Left lung (tissue), 10 donors: ENCODE measurements around the gene PIGV. TPM values are rescaled to one million over a fixed set of nuclear protein-coding genes. Genes with fewer than 3 reads are reported as not detected.

Experiments
- ATAC-seq: fragments of 200-7000 bp; cut with Tn5 transposase; one replicate; pipeline ENCODE4 v1.9.1; 2020; ENCODE audit warnings: moderate library complexity
- DNase-seq, 4 donors: peaks; one replicate each; pipeline ENCODE4 v3.0.0-alpha.2; 2013 to 2020
- H3K27ac ChIP-seq, 2 donors: fragments of 200-600 bp; sonication (generic) in 1 of 2; one replicate each; pipeline versions ENCODE4 v1.5.0 to v1.8.0; 2020 to 2021
- H3K27me3 ChIP-seq, 2 donors: fragments of 200-600 bp; sonication (generic) in 1 of 2; one replicate each; pipeline versions ENCODE4 v1.5.0 to v1.8.0; 2020 to 2021
- H3K36me3 ChIP-seq, 2 donors: fragments of 200-600 bp; sonication (generic) in 1 of 2; one replicate each; pipeline versions ENCODE4 v1.5.0 to v1.8.0; 2020 to 2021
- H3K4me1 ChIP-seq, 2 donors: fragments of 200-600 bp; one replicate each; pipeline ENCODE4 v1.8.0; 2021
- H3K4me3 ChIP-seq, 2 donors: fragments of 200-600 bp; sonication (generic) in 1 of 2; one replicate each; pipeline versions ENCODE4 v1.5.0 to v1.8.0; 2020 to 2021; ENCODE audit warnings: mild to moderate bottlenecking in 1 of 2
- H3K9me3 ChIP-seq, 2 donors: fragments of 200-600 bp; sonication (generic) in 1 of 2; one replicate each; pipeline versions ENCODE4 v1.5.0 to v1.8.0; 2020 to 2021
- intact Hi-C, 2 donors: fragments of 100-400 bp; cut with DNase I; formaldehyde crosslinking; loops; one replicate each; pipeline versions ENCODE4 v1.11.2 to v1.14.2; 2022
- polyA plus RNA-seq, 6 donors: library from polyadenylated mRNA; unstranded; fragments of 120-200 nt; gene quantifications; one replicate each; pipeline ENCODE4 v1.2.1, GENCODE V29; 2013; ENCODE audit not compliant: insufficient read length in 6 of 6
- total RNA-seq, 2 donors: library from RNA; stranded (reverse); fragmentation: NEBNext Ultra II Directional; extraction: Animal tissue kit (Norgen Biotek cat#: 25700); gene quantifications; one replicate each; pipeline ENCODE4 v1.2.1, GENCODE V29; 2021
- TF ChIP-seq, protein P1 (sequence below), 2 donors: fragments of 200-600 bp; sonication (generic) in 1 of 2; IDR thresholded peaks; one replicate each; pipeline versions ENCODE4 v1.5.0 to v1.8.0; 2021; ENCODE audit warnings: antibody characterized with exemption in 2 of 2
- donor health status: DM: no; HTN: yes; CAD: no.
- donor health status: DM: no; HTN: no; CAD: no.

PIGV gene
- total and polyA plus RNA-seq, 8 donors = 14.5 to 18.0 (median 16.0) TPM

GRCh38 chr1:26771643-26772321 is 16.0 kb upstream of the PIGV start:
- Histone ChIP-seq H3K27ac (peak overlapping the region; percentile 4 to 26), H3K9me3 (no peaks in the 10 kb centered on the region), H3K4me3 (no peak overlapping the region), H3K4me1 (peaks cover 20 to 32% of the 10 kb centered on the region in 2 donors), H3K27me3 (no peaks in the 10 kb centered on the region), H3K36me3 (peaks cover 3 to 100% of the 10 kb centered on the region in 2 donors)
- TF ChIP-seq, protein P1, sequence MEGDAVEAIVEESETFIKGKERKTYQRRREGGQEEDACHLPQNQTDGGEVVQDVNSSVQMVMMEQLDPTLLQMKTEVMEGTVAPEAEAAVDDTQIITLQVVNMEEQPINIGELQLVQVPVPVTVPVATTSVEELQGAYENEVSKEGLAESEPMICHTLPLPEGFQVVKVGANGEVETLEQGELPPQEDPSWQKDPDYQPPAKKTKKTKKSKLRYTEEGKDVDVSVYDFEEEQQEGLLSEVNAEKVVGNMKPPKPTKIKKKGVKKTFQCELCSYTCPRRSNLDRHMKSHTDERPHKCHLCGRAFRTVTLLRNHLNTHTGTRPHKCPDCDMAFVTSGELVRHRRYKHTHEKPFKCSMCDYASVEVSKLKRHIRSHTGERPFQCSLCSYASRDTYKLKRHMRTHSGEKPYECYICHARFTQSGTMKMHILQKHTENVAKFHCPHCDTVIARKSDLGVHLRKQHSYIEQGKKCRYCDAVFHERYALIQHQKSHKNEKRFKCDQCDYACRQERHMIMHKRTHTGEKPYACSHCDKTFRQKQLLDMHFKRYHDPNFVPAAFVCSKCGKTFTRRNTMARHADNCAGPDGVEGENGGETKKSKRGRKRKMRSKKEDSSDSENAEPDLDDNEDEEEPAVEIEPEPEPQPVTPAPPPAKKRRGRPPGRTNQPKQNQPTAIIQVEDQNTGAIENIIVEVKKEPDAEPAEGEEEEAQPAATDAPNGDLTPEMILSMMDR (IDR thresholded peaks at IDR 0.05) = no peak
- ATAC-seq (peak; percentile 82), DNase-seq (peak in 1 of 4 donors; percentile 68)
- intact Hi-C loops = no loop called here

DNA sequence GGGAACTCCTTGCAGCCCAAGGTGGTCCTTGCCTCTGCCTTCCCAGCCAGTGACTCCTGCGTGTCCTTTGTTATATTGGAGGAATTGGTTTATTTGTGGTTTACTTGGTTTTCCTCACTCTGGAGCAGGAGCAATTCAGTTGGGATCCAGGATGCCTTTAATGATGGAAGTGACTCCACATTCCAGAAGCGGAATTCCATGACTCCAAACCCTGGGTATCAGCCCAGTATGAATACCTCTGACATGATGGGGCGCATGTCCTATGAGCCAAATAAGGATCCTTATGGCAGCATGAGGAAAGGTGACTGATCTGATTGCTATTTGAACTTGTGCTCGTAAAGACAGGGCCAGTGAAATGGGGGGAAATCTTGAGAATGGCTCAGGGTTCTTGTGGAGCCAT is 15.1 kb upstream of the PIGV start:
- ATAC-seq = no peak
- H3K36me3 ChIP-seq = peaks cover 3 to 100% of the 10 kb centered on the region in 2 donors
- H3K9me3 ChIP-seq = no peaks in the 10 kb centered on the region
- H3K27me3 ChIP-seq = no peaks in the 10 kb centered on the region
- no peak overlapping the region for H3K4me3 ChIP-seq
- peaks cover 20 to 32% of the 10 kb centered on the region in 2 donors for H3K4me1 ChIP-seq
- peak overlapping the region in 1 of 2 donors; percentile 26 for H3K27ac ChIP-seq
- no peak for DNase-seq
- TF ChIP-seq, protein P1 (IDR thresholded peaks at IDR 0.05) = no peak
- intact Hi-C loops = no loop called here

DNA sequence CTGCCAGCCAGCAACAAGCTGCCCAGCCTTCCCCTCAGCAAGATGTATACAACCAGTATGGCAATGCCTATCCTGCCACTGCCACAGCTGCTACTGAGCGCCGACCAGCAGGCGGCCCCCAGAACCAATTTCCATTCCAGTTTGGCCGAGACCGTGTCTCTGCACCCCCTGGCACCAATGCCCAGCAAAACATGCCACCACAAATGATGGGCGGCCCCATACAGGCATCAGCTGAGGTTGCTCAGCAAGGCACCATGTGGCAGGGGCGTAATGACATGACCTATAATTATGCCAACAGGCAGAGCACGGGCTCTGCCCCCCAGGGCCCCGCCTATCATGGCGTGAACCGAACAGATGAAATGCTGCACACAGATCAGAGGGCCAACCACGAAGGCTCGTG is 13.3 kb upstream of the PIGV start:
- Histone ChIP-seq H3K9me3 (no peaks in the 10 kb centered on the region), H3K36me3 (peaks cover 3 to 100% of the 10 kb centered on the region in 2 donors), H3K4me1 (peaks cover 11 to 29% of the 10 kb centered on the region in 2 donors), H3K27me3 (no peaks in the 10 kb centered on the region), H3K4me3 (no peak overlapping the region), H3K27ac (no peak overlapping the region)
- intact Hi-C loops = no loop called here
- ATAC-seq = no peak
- no peak for DNase-seq
- TF ChIP-seq, protein P1 (IDR thresholded peaks at IDR 0.05) = no peak

GRCh38 chr1:26775666-26776065 is 12.1 kb upstream of the PIGV start:
- H3K9me3 ChIP-seq = no peaks in the 10 kb centered on the region
- no peak for DNase-seq
- H3K4me3 ChIP-seq = no peak overlapping the region
- H3K27me3 ChIP-seq = no peaks in the 10 kb centered on the region
- intact Hi-C loops = no loop called here
- ATAC-seq = no peak
- H3K4me1 ChIP-seq = peaks cover 11 to 28% of the 10 kb centered on the region in 2 donors
- no peak overlapping the region for H3K27ac ChIP-seq
- H3K36me3 ChIP-seq = peaks cover 3 to 100% of the 10 kb centered on the region in 2 donors
- TF ChIP-seq, protein P1 (IDR thresholded peaks at IDR 0.05) = no peak

DNA sequence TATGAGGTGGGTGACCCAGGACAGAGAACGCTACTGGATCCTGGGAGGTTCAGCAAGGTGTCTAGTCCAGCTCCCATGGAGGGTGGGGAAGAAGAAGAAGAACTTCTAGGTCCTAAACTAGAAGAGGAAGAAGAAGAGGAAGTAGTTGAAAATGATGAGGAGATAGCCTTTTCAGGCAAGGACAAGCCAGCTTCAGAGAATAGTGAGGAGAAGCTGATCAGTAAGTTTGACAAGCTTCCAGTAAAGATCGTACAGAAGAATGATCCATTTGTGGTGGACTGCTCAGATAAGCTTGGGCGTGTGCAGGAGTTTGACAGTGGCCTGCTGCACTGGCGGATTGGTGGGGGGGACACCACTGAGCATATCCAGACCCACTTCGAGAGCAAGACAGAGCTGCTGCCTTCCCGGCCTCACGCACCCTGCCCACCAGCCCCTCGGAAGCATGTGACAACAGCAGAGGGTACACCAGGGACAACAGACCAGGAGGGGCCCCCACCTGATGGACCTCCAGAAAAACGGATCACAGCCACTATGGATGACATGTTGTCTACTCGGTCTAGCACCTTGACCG is 8.6 kb upstream of the PIGV start:
- Histone ChIP-seq H3K4me3 (no peak overlapping the region), H3K36me3 (peaks cover 3 to 90% of the 10 kb centered on the region in 2 donors), H3K27ac (peak overlapping the region in 1 of 2 donors; percentile 46), H3K27me3 (no peaks in the 10 kb centered on the region), H3K4me1 (peaks cover 9 to 32% of the 10 kb centered on the region in 2 donors), H3K9me3 (no peaks in the 10 kb centered on the region)
- intact Hi-C loops = no loop called here
- no peak for ATAC-seq
- DNase-seq = no peak
- TF ChIP-seq, protein P1 (IDR thresholded peaks at IDR 0.05) = no peak
